WTC11 (cell line): ENCODE results near the gene TRIM17. TPM values are rescaled to one million over a fixed set of nuclear protein-coding genes. Genes with fewer than 3 reads are reported as not detected.

Source experiments
- ATAC-seq: fragments of 200-7000 bp; cut with Tn5 transposase; 2 replicates; pipeline ENCODE4 v1.10.0; 2021; ENCODE audit warnings: mild to moderate bottlenecking, moderate library complexity
- CTCF ChIA-PET: fragments of 300-600 bp; sonication (Branson Sonifier 250); formaldehyde crosslinking; loops from one replicate; lab custom pipeline; 2021; ENCODE audit warnings: antibody characterized with exemption; lab: Charles Lee
- POLR2A ChIA-PET: fragments of 350-600 bp; sonication (Branson Sonifier 250); formaldehyde crosslinking; loops from one replicate; lab custom pipeline; 2021; ENCODE audit warnings: antibody characterized with exemption; lab: Charles Lee
- DNase-seq: peaks from one replicate; pipeline ENCODE4 v3.0.0; 2021; ENCODE audit warnings: low spot score
- H3K27ac Mint-ChIP-seq: 2 replicates; pipeline ENCODE4 v1.8.0; 2021; ENCODE audit warnings: mixed read lengths
- H3K27me3 Mint-ChIP-seq: 2 replicates; pipeline ENCODE4 v1.8.0; 2021; ENCODE audit warnings: low read depth, mild to moderate bottlenecking, moderate library complexity, mixed read lengths
- H3K36me3 Mint-ChIP-seq: 2 replicates; pipeline ENCODE4 v1.8.0; 2021; ENCODE audit warnings: mixed read lengths
- H3K4me1 Mint-ChIP-seq: 2 replicates; pipeline ENCODE4 v1.8.0; 2022; ENCODE audit warnings: mixed read lengths
- H3K4me3 Mint-ChIP-seq: 2 replicates; pipeline ENCODE4 v1.8.0; 2021; ENCODE audit warnings: mild to moderate bottlenecking, moderate library complexity, mixed read lengths
- H3K9me3 Mint-ChIP-seq: 2 replicates; pipeline ENCODE4 v1.8.0; 2021; ENCODE audit warnings: mixed read lengths
- CREM ChIP-seq: sonication (generic); formaldehyde crosslinking; IDR thresholded peaks from 2 replicates; pipeline ENCODE4 v1.8.1; 2022; ENCODE audit warnings: mild to moderate bottlenecking, missing genetic modification reagents, moderate library complexity
- ETV6 ChIP-seq: sonication (generic); formaldehyde crosslinking; IDR thresholded peaks from 2 replicates; pipeline ENCODE4 v1.8.1; 2022; ENCODE audit warnings: mild to moderate bottlenecking, missing genetic modification reagents
- FOXK1 ChIP-seq: sonication (generic); formaldehyde crosslinking; IDR thresholded peaks from 2 replicates; pipeline ENCODE4 v1.8.0; 2022; ENCODE audit warnings: mild to moderate bottlenecking, moderate library complexity, missing genetic modification reagents
- JAZF1 ChIP-seq: fragments of 250-450 bp; sonication (Bioruptor Pico); IDR thresholded peaks from 2 replicates; pipeline ENCODE4 v1.9.0; 2021; ENCODE audit warnings: moderate library complexity, mild to moderate bottlenecking, inconsistent platforms
- MXD4 ChIP-seq: fragments of 250-450 bp; sonication (Bioruptor Pico); IDR thresholded peaks from 2 replicates; pipeline ENCODE4 v1.8.0; 2021; ENCODE audit warnings: mild to moderate bottlenecking, moderate library complexity, borderline replicate concordance
- MYBL2 ChIP-seq: sonication (generic); formaldehyde crosslinking; IDR thresholded peaks from 2 replicates; pipeline ENCODE4 v1.8.1; 2023; ENCODE audit warnings: mild to moderate bottlenecking, moderate library complexity, missing genetic modification reagents
- PRRX2 ChIP-seq: fragments of 250-450 bp; sonication (Bioruptor Pico); IDR thresholded peaks from 2 replicates; pipeline ENCODE4 v1.8.0; 2021; ENCODE audit warnings: mild to moderate bottlenecking
- SMAD4 ChIP-seq: sonication (generic); formaldehyde crosslinking; IDR thresholded peaks from 2 replicates; pipeline ENCODE4 v1.8.0; 2022; ENCODE audit warnings: mild to moderate bottlenecking, missing genetic modification reagents
- TCF7 ChIP-seq: sonication (generic); formaldehyde crosslinking; IDR thresholded peaks from 2 replicates; pipeline ENCODE4 v1.8.0; 2022; ENCODE audit warnings: mild to moderate bottlenecking, low read depth, missing genetic modification reagents, moderate library complexity
- TEAD1 ChIP-seq: sonication (generic); formaldehyde crosslinking; IDR thresholded peaks from 2 replicates; pipeline ENCODE4 v1.8.0; 2022; ENCODE audit warnings: mild to moderate bottlenecking, missing genetic modification reagents
- USF2 ChIP-seq: sonication (generic); formaldehyde crosslinking; IDR thresholded peaks from 2 replicates; pipeline ENCODE4 v1.8.1; 2023; ENCODE audit warnings: mild to moderate bottlenecking, missing genetic modification reagents, moderate library complexity
- ZBTB21 ChIP-seq: sonication (generic); formaldehyde crosslinking; IDR thresholded peaks from 2 replicates; pipeline ENCODE4 v1.8.1; 2023; ENCODE audit warnings: mild to moderate bottlenecking, missing genetic modification reagents, borderline replicate concordance
- ZMAT4 ChIP-seq: fragments of 250-450 bp; sonication (Bioruptor Pico); IDR thresholded peaks from 2 replicates; pipeline ENCODE4 v1.9.0; 2021; ENCODE audit warnings: mild to moderate bottlenecking
- ZNF232 ChIP-seq: sonication (generic); formaldehyde crosslinking; IDR thresholded peaks from 2 replicates; pipeline ENCODE4 v1.8.0; 2022; ENCODE audit warnings: mild to moderate bottlenecking, missing genetic modification reagents
- total RNA-seq: library from RNA; stranded (reverse); gene quantifications from 3 replicates; pipeline ENCODE4 v1.2.3, GENCODE V29; 2021
- TF ChIP-seq, protein P1 (sequence below): sonication (generic); formaldehyde crosslinking; IDR thresholded peaks from 2 replicates; pipeline ENCODE4 v1.8.0; 2023; ENCODE audit warnings: mild to moderate bottlenecking, missing genetic modification reagents
- TF ChIP-seq, protein P2 (sequence below): fragments of 250-450 bp; sonication (Bioruptor Pico); IDR thresholded peaks from 2 replicates; pipeline ENCODE4 v1.9.0; 2021; ENCODE audit warnings: mild to moderate bottlenecking
- TF ChIP-seq, protein P3 (sequence below): fragments of 200-600 bp; IDR thresholded peaks from 2 replicates; pipeline ENCODE4 v1.8.0; 2022; ENCODE audit warnings: antibody characterized with exemption
- TF ChIP-seq, protein P4 (sequence below): sonication (generic); formaldehyde crosslinking; IDR thresholded peaks from 2 replicates; pipeline ENCODE4 v1.8.1; 2022; ENCODE audit warnings: low read depth, missing genetic modification reagents, borderline replicate concordance

TRIM17 gene
- total RNA-seq, 1 experiment from 2014 or later, result 2.6 TPM

GRCh38 chr1:228372183-228373003, 44.3 kb downstream of the TRIM17 start:
- no peaks in the 10 kb centered on the region for H3K9me3 Mint-ChIP-seq
- H3K36me3 Mint-ChIP-seq, result no peaks in the 10 kb centered on the region
- TF ChIP-seq, protein P1, sequence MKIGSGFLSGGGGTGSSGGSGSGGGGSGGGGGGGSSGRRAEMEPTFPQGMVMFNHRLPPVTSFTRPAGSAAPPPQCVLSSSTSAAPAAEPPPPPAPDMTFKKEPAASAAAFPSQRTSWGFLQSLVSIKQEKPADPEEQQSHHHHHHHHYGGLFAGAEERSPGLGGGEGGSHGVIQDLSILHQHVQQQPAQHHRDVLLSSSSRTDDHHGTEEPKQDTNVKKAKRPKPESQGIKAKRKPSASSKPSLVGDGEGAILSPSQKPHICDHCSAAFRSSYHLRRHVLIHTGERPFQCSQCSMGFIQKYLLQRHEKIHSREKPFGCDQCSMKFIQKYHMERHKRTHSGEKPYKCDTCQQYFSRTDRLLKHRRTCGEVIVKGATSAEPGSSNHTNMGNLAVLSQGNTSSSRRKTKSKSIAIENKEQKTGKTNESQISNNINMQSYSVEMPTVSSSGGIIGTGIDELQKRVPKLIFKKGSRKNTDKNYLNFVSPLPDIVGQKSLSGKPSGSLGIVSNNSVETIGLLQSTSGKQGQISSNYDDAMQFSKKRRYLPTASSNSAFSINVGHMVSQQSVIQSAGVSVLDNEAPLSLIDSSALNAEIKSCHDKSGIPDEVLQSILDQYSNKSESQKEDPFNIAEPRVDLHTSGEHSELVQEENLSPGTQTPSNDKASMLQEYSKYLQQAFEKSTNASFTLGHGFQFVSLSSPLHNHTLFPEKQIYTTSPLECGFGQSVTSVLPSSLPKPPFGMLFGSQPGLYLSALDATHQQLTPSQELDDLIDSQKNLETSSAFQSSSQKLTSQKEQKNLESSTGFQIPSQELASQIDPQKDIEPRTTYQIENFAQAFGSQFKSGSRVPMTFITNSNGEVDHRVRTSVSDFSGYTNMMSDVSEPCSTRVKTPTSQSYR (CRISPR knock-in tag), result no peak
- TF ChIP-seq, protein P2, sequence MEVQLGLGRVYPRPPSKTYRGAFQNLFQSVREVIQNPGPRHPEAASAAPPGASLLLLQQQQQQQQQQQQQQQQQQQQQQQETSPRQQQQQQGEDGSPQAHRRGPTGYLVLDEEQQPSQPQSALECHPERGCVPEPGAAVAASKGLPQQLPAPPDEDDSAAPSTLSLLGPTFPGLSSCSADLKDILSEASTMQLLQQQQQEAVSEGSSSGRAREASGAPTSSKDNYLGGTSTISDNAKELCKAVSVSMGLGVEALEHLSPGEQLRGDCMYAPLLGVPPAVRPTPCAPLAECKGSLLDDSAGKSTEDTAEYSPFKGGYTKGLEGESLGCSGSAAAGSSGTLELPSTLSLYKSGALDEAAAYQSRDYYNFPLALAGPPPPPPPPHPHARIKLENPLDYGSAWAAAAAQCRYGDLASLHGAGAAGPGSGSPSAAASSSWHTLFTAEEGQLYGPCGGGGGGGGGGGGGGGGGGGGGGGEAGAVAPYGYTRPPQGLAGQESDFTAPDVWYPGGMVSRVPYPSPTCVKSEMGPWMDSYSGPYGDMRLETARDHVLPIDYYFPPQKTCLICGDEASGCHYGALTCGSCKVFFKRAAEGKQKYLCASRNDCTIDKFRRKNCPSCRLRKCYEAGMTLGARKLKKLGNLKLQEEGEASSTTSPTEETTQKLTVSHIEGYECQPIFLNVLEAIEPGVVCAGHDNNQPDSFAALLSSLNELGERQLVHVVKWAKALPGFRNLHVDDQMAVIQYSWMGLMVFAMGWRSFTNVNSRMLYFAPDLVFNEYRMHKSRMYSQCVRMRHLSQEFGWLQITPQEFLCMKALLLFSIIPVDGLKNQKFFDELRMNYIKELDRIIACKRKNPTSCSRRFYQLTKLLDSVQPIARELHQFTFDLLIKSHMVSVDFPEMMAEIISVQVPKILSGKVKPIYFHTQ (CRISPR knock-in tag), result no peak
- TF ChIP-seq SMAD4 (CRISPR knock-in tag), result no peak
- TF ChIP-seq ETV6 (CRISPR knock-in tag), result no peak
- no peak for TF ChIP-seq ZNF232 (CRISPR knock-in tag)
- TF ChIP-seq CREM (CRISPR knock-in tag), result no peak
- TF ChIP-seq TCF7 (CRISPR knock-in tag), result no peak
- TF ChIP-seq, protein P3, sequence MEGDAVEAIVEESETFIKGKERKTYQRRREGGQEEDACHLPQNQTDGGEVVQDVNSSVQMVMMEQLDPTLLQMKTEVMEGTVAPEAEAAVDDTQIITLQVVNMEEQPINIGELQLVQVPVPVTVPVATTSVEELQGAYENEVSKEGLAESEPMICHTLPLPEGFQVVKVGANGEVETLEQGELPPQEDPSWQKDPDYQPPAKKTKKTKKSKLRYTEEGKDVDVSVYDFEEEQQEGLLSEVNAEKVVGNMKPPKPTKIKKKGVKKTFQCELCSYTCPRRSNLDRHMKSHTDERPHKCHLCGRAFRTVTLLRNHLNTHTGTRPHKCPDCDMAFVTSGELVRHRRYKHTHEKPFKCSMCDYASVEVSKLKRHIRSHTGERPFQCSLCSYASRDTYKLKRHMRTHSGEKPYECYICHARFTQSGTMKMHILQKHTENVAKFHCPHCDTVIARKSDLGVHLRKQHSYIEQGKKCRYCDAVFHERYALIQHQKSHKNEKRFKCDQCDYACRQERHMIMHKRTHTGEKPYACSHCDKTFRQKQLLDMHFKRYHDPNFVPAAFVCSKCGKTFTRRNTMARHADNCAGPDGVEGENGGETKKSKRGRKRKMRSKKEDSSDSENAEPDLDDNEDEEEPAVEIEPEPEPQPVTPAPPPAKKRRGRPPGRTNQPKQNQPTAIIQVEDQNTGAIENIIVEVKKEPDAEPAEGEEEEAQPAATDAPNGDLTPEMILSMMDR, result no peak
- no peak for TF ChIP-seq FOXK1 (CRISPR knock-in tag)
- TF ChIP-seq TEAD1 (CRISPR knock-in tag), result no peak
- ATAC-seq (no peak), DNase-seq (no peak)
- no peak overlapping the region for H3K4me3 Mint-ChIP-seq
- ChIA-PET POLR2A (no interaction called here), CTCF (no interaction called here)
- peaks cover 3% of the 10 kb centered on the region; the same call in 1 of the 2 replicates for H3K4me1 Mint-ChIP-seq
- no peak overlapping the region for H3K27ac Mint-ChIP-seq
- no peaks in the 10 kb centered on the region for H3K27me3 Mint-ChIP-seq

DNA sequence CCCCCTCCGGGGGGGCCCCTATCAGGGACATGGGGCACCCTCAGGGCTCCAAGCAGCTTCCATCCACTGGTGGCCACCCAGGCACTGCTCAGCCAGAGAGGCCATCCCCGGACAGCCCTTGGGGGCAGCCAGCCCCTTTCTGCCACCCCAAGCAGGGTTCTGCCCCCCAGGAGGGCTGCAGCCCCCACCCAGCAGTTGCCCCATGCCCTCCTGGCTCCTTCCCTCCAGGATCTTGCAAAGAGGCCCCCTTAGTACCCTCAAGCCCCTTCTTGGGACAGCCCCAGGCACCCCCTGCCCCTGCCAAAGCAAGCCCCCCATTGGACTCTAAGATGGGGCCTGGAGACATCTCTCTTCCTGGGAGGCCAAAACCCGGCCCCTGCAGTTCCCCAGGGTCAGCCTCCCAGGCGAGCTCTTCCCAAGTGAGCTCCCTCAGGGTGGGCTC, 44.9 kb downstream of the TRIM17 start:
- Mint-ChIP-seq H3K4me3 (no peak overlapping the region), H3K27ac (no peak overlapping the region), H3K9me3 (no peaks in the 10 kb centered on the region), H3K27me3 (no peaks in the 10 kb centered on the region), H3K4me1 (peaks cover 3% of the 10 kb centered on the region; the same call in 1 of the 2 replicates), H3K36me3 (no peaks in the 10 kb centered on the region)
- ChIA-PET CTCF (no interaction called here), POLR2A (no interaction called here)
- TF ChIP-seq, protein P4, sequence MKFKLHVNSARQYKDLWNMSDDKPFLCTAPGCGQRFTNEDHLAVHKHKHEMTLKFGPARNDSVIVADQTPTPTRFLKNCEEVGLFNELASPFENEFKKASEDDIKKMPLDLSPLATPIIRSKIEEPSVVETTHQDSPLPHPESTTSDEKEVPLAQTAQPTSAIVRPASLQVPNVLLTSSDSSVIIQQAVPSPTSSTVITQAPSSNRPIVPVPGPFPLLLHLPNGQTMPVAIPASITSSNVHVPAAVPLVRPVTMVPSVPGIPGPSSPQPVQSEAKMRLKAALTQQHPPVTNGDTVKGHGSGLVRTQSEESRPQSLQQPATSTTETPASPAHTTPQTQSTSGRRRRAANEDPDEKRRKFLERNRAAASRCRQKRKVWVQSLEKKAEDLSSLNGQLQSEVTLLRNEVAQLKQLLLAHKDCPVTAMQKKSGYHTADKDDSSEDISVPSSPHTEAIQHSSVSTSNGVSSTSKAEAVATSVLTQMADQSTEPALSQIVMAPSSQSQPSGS (CRISPR knock-in tag), result no peak
- no peak for TF ChIP-seq JAZF1
- TF ChIP-seq PRRX2 (CRISPR knock-in tag), result no peak
- no peak for TF ChIP-seq USF2 (CRISPR knock-in tag)
- no peak for TF ChIP-seq MXD4
- TF ChIP-seq ZMAT4 (CRISPR knock-in tag), result no peak
- TF ChIP-seq CREM (CRISPR knock-in tag), result no peak
- TF ChIP-seq MYBL2 (CRISPR knock-in tag), result no peak
- TF ChIP-seq ZBTB21 (CRISPR knock-in tag), result no peak
- no peak for DNase-seq
- ATAC-seq, result no peak
